Measurements from ENCODE around the gene C4orf50.

C4orf50 gene

DNA sequence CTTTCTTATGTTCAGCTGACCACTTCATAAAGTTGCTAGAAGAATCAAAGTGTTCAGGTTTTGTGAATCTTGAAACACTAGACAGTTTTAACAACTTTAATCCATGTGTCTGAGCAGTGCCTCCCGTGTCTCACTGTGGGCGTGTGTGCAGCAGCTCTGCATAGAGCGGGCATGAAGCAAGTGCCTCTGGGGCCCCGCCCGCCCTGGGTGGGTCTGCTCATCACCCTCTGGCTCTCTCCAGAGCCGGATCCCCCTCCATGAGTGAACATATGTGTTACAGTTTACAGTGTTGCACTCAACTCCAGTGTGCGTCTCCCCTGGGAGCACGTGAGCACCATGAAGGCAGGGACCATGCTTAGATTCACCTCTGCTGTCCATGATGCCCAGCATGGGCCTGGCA, 87.8 kb downstream of the C4orf50 start:
- TF ChIP-seq TOX (CRISPR knock-in tag; IDR thresholded peaks at IDR 0.05; ENCODE audit: borderline replicate concordance) (no peak), TCF4 (CRISPR knock-in tag; IDR thresholded peaks at IDR 0.05; ENCODE audit: borderline replicate concordance) (no peak)
- ATAC-seq: no peak

DNA sequence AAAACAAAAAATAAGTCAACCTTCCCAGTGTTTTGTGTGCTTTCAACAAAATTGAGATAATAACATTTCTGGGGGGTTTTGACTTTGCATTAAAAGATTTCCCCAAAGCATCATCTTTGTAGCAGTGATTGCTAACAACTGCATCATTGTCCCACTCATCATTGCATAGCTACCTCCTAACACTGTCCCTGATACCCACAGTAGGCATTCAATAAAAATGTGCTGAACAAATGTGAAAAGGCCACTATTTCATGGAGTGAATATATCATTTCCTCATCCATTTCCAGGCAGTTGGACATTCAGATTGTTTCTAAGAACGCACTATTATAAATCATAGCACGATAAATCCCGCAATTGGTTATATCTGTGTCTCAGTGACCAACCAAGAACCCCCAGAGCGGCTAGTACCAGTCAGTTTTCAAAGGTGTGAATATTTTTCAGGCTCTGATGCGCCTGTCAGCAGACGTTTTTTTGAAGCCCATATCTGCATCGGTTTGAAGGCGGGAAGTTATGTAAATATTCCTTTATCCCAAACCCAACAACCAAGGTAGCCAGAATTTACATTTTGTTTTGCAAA, 89.3 kb downstream of the C4orf50 start:
- no peak for ATAC-seq
- TF ChIP-seq ZNF70 (CRISPR knock-in tag; IDR thresholded peaks at IDR 0.05) (no peak), OSR1 (CRISPR knock-in tag; IDR thresholded peaks at IDR 0.05) (no peak), ZFP30 (CRISPR knock-in tag; IDR thresholded peaks at IDR 0.05) (no peak), TOX (CRISPR knock-in tag; IDR thresholded peaks at IDR 0.05; ENCODE audit: borderline replicate concordance) (no peak), SNAI2 (CRISPR knock-in tag; IDR thresholded peaks at IDR 0.05) (no peak), ZNF565 (CRISPR knock-in tag; conservative IDR thresholded peaks at IDR 0.05; ENCODE audit: low read depth) (no peak), BACH2 (CRISPR knock-in tag; IDR thresholded peaks at IDR 0.05; ENCODE audit: borderline replicate concordance) (no peak), ARNTL (CRISPR knock-in tag; IDR thresholded peaks at IDR 0.05; ENCODE audit: borderline replicate concordance, low read depth) (no peak), GLIS3 (CRISPR knock-in tag; IDR thresholded peaks at IDR 0.05) (no peak)
- TF ChIP-seq, protein P1, sequence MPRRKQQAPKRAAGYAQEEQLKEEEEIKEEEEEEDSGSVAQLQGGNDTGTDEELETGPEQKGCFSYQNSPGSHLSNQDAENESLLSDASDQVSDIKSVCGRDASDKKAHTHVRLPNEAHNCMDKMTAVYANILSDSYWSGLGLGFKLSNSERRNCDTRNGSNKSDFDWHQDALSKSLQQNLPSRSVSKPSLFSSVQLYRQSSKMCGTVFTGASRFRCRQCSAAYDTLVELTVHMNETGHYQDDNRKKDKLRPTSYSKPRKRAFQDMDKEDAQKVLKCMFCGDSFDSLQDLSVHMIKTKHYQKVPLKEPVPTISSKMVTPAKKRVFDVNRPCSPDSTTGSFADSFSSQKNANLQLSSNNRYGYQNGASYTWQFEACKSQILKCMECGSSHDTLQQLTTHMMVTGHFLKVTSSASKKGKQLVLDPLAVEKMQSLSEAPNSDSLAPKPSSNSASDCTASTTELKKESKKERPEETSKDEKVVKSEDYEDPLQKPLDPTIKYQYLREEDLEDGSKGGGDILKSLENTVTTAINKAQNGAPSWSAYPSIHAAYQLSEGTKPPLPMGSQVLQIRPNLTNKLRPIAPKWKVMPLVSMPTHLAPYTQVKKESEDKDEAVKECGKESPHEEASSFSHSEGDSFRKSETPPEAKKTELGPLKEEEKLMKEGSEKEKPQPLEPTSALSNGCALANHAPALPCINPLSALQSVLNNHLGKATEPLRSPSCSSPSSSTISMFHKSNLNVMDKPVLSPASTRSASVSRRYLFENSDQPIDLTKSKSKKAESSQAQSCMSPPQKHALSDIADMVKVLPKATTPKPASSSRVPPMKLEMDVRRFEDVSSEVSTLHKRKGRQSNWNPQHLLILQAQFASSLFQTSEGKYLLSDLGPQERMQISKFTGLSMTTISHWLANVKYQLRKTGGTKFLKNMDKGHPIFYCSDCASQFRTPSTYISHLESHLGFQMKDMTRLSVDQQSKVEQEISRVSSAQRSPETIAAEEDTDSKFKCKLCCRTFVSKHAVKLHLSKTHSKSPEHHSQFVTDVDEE (CRISPR knock-in tag; IDR thresholded peaks at IDR 0.05): no peak
- TF ChIP-seq, protein P2, sequence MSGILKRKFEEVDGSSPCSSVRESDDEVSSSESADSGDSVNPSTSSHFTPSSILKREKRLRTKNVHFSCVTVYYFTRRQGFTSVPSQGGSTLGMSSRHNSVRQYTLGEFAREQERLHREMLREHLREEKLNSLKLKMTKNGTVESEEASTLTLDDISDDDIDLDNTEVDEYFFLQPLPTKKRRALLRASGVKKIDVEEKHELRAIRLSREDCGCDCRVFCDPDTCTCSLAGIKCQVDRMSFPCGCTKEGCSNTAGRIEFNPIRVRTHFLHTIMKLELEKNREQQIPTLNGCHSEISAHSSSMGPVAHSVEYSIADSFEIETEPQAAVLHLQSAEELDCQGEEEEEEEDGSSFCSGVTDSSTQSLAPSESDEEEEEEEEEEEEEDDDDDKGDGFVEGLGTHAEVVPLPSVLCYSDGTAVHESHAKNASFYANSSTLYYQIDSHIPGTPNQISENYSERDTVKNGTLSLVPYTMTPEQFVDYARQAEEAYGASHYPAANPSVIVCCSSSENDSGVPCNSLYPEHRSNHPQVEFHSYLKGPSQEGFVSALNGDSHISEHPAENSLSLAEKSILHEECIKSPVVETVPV (CRISPR knock-in tag; IDR thresholded peaks at IDR 0.05): no peak
- TF ChIP-seq, protein P3, sequence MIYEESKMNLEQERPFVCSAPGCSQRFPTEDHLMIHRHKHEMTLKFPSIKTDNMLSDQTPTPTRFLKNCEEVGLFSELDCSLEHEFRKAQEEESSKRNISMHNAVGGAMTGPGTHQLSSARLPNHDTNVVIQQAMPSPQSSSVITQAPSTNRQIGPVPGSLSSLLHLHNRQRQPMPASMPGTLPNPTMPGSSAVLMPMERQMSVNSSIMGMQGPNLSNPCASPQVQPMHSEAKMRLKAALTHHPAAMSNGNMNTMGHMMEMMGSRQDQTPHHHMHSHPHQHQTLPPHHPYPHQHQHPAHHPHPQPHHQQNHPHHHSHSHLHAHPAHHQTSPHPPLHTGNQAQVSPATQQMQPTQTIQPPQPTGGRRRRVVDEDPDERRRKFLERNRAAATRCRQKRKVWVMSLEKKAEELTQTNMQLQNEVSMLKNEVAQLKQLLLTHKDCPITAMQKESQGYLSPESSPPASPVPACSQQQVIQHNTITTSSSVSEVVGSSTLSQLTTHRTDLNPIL (CRISPR knock-in tag; IDR thresholded peaks at IDR 0.05; ENCODE audit: low read depth): no peak

DNA sequence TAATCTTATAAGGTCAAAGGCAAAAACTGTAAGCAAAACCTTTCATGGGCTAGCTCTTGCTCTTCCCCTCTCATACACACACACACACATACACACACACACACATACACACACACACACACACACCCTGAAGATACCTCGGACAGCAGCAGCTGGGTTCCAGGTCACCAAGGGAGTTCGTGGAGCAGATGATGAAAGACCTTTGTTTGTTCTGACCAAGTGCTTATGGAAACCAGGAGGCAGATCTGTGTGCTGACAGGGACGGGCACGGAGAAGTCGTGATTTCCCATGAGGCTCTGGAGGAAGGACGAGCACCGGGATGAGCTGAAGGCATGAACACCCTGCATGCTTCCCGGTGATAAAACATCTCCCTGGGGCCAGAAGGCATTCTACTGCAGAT, 90.0 kb downstream of the C4orf50 start:
- TF ChIP-seq ZC3H10 (CRISPR knock-in tag; IDR thresholded peaks at IDR 0.05) (no peak), ARNTL (CRISPR knock-in tag; IDR thresholded peaks at IDR 0.05; ENCODE audit: borderline replicate concordance, low read depth) (no peak)
- TF ChIP-seq, protein P3 (CRISPR knock-in tag; IDR thresholded peaks at IDR 0.05; ENCODE audit: low read depth): no peak
- ATAC-seq: no peak

DNA sequence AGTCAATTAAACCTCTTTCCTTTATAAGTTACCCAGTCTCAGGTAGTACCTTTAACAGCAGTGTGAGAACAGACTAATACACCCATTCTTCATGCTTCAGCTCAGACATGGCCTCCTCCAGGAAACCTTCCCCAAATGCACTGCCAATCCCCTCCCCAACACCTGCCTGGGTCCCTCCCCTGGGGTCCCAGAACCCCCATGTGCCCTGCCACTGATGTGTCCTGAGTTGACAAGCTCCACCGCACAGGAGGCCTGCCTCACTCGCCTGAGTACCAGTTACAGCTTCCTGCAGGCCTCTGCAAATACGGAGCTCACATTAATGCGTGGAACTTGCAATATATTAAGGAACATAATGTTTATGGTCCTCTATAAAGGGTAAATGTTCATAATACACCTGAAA, 90.5 kb downstream of the C4orf50 start:
- no peak for ATAC-seq
- TF ChIP-seq ZFP3 (CRISPR knock-in tag; IDR thresholded peaks at IDR 0.05): no peak
- TF ChIP-seq RARB (CRISPR knock-in tag; IDR thresholded peaks at IDR 0.05): no peak
- TF ChIP-seq ZNF565 (CRISPR knock-in tag; conservative IDR thresholded peaks at IDR 0.05; ENCODE audit: low read depth): no peak
- no peak for TF ChIP-seq ISL1 (CRISPR knock-in tag; IDR thresholded peaks at IDR 0.05)
- TF ChIP-seq, protein P4, sequence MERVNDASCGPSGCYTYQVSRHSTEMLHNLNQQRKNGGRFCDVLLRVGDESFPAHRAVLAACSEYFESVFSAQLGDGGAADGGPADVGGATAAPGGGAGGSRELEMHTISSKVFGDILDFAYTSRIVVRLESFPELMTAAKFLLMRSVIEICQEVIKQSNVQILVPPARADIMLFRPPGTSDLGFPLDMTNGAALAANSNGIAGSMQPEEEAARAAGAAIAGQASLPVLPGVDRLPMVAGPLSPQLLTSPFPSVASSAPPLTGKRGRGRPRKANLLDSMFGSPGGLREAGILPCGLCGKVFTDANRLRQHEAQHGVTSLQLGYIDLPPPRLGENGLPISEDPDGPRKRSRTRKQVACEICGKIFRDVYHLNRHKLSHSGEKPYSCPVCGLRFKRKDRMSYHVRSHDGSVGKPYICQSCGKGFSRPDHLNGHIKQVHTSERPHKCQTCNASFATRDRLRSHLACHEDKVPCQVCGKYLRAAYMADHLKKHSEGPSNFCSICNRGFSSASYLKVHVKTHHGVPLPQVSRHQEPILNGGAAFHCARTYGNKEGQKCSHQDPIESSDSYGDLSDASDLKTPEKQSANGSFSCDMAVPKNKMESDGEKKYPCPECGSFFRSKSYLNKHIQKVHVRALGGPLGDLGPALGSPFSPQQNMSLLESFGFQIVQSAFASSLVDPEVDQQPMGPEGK (CRISPR knock-in tag; IDR thresholded peaks at IDR 0.05; ENCODE audit: borderline replicate concordance): no peak
- TF ChIP-seq GLIS3 (CRISPR knock-in tag; IDR thresholded peaks at IDR 0.05): no peak
- TF ChIP-seq, protein P1 (CRISPR knock-in tag; IDR thresholded peaks at IDR 0.05): no peak
- TF ChIP-seq ESRRG (CRISPR knock-in tag; IDR thresholded peaks at IDR 0.05): no peak
- TF ChIP-seq CSDC2 (CRISPR knock-in tag; IDR thresholded peaks at IDR 0.05): no peak
- TF ChIP-seq, protein P3 (CRISPR knock-in tag; IDR thresholded peaks at IDR 0.05; ENCODE audit: low read depth): no peak
- no peak for TF ChIP-seq ZNF8 (CRISPR knock-in tag; IDR thresholded peaks at IDR 0.05)
- no peak for TF ChIP-seq ZC3H10 (CRISPR knock-in tag; IDR thresholded peaks at IDR 0.05)
- no peak for TF ChIP-seq TOX (CRISPR knock-in tag; IDR thresholded peaks at IDR 0.05; ENCODE audit: borderline replicate concordance)
- no peak for TF ChIP-seq ARNTL (CRISPR knock-in tag; IDR thresholded peaks at IDR 0.05; ENCODE audit: borderline replicate concordance, low read depth)
- TF ChIP-seq BACH2 (CRISPR knock-in tag; IDR thresholded peaks at IDR 0.05; ENCODE audit: borderline replicate concordance): no peak

Measured in SK-N-SH treated with all-trans-retinoic acid at 6 μM for 48 hours (cell line).